Measurements from ENCODE around the gene OR14A16.

The OR14A16 gene

DNA sequence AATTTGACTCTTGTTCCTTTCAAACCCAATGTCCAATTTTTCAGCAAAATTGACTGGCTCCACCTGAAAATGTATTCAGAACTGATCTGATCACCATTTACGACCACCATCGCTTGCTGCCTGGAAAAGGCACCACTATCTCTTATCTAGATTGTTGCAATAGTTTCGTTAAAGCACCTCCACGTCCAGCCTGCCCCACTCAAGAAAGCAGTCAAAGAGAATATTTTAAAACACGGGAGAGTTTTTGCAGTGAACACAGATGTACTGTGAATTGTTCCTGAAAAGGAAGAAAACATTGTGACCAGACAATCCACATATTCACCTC, 21.7 kb upstream of the OR14A16 start:
- no peak for DNase-seq
- Histone ChIP-seq H3K27ac (no peak overlapping the region), H3K36me3 (no peaks in the 10 kb centered on the region), H3K27me3 (ENCODE audit: insufficient read depth, low read depth, severe bottlenecking) (no peaks in the 10 kb centered on the region), H3K9me3 (ENCODE audit: severe bottlenecking) (no peaks in the 10 kb centered on the region), H3K4me3 (ENCODE audit: low read depth, low read length) (no peak overlapping the region)
- TF ChIP-seq, protein P1, sequence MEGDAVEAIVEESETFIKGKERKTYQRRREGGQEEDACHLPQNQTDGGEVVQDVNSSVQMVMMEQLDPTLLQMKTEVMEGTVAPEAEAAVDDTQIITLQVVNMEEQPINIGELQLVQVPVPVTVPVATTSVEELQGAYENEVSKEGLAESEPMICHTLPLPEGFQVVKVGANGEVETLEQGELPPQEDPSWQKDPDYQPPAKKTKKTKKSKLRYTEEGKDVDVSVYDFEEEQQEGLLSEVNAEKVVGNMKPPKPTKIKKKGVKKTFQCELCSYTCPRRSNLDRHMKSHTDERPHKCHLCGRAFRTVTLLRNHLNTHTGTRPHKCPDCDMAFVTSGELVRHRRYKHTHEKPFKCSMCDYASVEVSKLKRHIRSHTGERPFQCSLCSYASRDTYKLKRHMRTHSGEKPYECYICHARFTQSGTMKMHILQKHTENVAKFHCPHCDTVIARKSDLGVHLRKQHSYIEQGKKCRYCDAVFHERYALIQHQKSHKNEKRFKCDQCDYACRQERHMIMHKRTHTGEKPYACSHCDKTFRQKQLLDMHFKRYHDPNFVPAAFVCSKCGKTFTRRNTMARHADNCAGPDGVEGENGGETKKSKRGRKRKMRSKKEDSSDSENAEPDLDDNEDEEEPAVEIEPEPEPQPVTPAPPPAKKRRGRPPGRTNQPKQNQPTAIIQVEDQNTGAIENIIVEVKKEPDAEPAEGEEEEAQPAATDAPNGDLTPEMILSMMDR (IDR thresholded peaks at IDR 0.05; ENCODE audit: low read depth, low read length): no peak

GRCh38 chr1:247845011-247845692, 21.2 kb upstream of the OR14A16 start:
- Histone ChIP-seq H3K9me3 (ENCODE audit: severe bottlenecking) (no peaks in the 10 kb centered on the region), H3K4me3 (ENCODE audit: low read depth, low read length) (no peak overlapping the region), H3K27ac (no peak overlapping the region), H3K27me3 (ENCODE audit: insufficient read depth, low read depth, severe bottlenecking) (no peaks in the 10 kb centered on the region), H3K36me3 (no peaks in the 10 kb centered on the region)
- TF ChIP-seq, protein P1 (IDR thresholded peaks at IDR 0.05; ENCODE audit: low read depth, low read length): no peak
- no peak for DNase-seq

- Histone ChIP-seq H3K27ac (no peak overlapping the region), H3K4me3 (ENCODE audit: low read depth, low read length) (no peak overlapping the region), H3K9me3 (ENCODE audit: severe bottlenecking) (no peaks in the 10 kb centered on the region), H3K27me3 (ENCODE audit: insufficient read depth, low read depth, severe bottlenecking) (no peaks in the 10 kb centered on the region), H3K36me3 (no peaks in the 10 kb centered on the region)
- TF ChIP-seq, protein P1 (IDR thresholded peaks at IDR 0.05; ENCODE audit: low read depth, low read length): no peak
- DNase-seq: no peak
These were observed 19.5 kb upstream of the OR14A16 start for GRCh38 chr1:247843411-247843810.

DNA sequence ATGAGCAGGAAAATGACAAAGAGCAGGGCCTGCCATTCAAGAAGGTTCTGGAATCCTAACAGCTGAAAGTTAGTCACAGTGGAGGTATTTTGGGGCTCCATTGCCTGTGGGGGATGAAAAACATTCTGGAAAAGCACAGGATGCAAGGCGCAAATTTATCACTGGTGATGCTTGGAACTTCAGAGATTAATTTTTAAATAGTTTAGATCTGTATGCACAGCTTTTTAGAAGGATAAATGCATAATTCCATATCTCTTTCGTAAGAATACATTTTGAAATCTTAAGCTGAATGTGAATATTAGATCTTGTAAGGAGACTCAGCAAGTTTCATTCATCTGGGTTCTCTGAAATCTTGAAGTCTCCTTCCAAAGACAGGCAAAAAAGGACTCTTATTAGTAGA, 17.9 kb upstream of the OR14A16 start, which contains the start of gene OR11L1:
OR11L1 (minus strand) TSS at position 101 of the 400 bp plus-strand sequence; CDS start at position 101, 0 bp downstream.
- Histone ChIP-seq H3K27me3 (ENCODE audit: insufficient read depth, low read depth, severe bottlenecking) (no peaks in the 10 kb centered on the region), H3K36me3 (no peaks in the 10 kb centered on the region), H3K9me3 (ENCODE audit: severe bottlenecking) (no peaks in the 10 kb centered on the region), H3K27ac (no peak within 1 kb of the TSS), H3K4me3 (ENCODE audit: low read depth, low read length) (no peak within 1 kb of the TSS)
- no peak for DNase-seq
- TF ChIP-seq, protein P1 (IDR thresholded peaks at IDR 0.05; ENCODE audit: low read depth, low read length): no peak

DNA sequence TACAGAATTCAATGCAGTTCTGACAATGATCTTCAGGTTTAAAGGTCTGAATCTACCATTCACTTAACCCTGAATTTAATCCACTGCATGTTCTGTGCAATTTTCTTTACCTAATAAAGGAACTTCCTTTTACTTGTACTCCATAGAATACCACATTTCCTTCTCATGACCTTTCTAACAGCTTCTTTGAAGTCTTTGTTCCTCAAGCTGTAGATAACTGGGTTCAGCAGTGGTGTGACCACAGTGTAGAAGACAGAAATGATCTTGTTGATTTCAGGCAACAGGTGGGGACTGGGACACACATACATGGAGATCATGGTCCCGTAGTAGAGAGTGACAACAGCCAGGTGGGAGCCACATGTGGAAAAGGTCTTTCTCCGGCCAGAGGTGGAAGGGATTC, 16.9 kb upstream of the OR14A16 start:
- DNase-seq: no peak
- Histone ChIP-seq H3K27ac (no peak overlapping the region), H3K27me3 (ENCODE audit: insufficient read depth, low read depth, severe bottlenecking) (no peaks in the 10 kb centered on the region), H3K36me3 (no peaks in the 10 kb centered on the region), H3K9me3 (ENCODE audit: severe bottlenecking) (no peaks in the 10 kb centered on the region), H3K4me3 (ENCODE audit: low read depth, low read length) (no peak overlapping the region)
- TF ChIP-seq, protein P1 (IDR thresholded peaks at IDR 0.05; ENCODE audit: low read depth, low read length): no peak

- Histone ChIP-seq H3K4me3 (ENCODE audit: low read depth, low read length) (no peak overlapping the region), H3K27ac (no peak overlapping the region), H3K9me3 (ENCODE audit: severe bottlenecking) (no peaks in the 10 kb centered on the region), H3K27me3 (ENCODE audit: insufficient read depth, low read depth, severe bottlenecking) (no peaks in the 10 kb centered on the region), H3K36me3 (no peaks in the 10 kb centered on the region)
- TF ChIP-seq, protein P1 (IDR thresholded peaks at IDR 0.05; ENCODE audit: low read depth, low read length): peak; percentile 75
- DNase-seq: peak; percentile 44
These were observed 9.7 kb upstream of the OR14A16 start for GRCh38 chr1:247833601-247834000.

All from WERI-Rb-1 (cell line).